Measurements from ENCODE around the gene POLR2E.

DNA sequence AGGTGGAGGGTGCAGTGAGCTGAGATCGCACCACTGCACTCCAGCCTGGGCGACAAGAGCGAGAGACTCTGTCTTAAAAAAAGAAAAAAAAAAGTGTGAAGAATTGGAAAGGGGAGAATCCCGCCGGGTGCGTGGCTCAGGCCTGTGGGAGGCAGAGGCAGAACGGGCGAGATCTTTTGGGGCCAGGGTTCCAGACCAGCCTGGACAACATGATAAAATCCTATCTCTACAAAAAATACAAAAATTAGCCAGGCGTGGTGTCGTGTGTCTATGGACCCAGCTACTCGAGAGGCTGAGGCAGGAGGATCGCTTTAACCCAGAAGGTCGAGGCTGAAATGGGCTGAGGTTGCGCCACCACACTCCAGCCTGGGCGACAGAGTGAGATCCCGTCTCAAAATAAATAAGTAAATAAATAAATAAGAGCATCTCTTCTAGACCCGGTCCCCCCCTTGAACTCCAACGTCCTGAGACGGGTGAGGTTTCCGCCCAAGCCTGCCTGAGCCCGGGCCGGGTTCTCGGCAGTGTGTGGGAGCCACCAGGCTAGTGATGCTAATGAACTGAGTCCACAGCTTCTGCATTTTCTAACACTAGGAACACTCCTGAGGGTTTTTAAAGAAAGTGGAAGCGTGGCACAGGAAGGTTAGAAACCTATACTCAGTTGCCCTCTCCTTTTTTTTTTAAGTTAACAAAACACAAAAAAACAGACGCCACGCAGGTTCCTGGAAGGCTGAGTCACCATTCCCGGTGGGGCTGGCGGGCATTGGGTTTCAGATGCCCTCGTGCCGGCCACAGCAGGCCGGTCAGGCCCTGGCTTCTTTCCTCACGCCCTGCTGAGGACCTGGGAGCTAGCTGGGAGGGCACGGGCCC is 30.7 kb upstream of the POLR2E start:
- TF ChIP-seq POLR2A (IDR thresholded peaks at IDR 0.05): no peak
- TF ChIP-seq, protein P1, sequence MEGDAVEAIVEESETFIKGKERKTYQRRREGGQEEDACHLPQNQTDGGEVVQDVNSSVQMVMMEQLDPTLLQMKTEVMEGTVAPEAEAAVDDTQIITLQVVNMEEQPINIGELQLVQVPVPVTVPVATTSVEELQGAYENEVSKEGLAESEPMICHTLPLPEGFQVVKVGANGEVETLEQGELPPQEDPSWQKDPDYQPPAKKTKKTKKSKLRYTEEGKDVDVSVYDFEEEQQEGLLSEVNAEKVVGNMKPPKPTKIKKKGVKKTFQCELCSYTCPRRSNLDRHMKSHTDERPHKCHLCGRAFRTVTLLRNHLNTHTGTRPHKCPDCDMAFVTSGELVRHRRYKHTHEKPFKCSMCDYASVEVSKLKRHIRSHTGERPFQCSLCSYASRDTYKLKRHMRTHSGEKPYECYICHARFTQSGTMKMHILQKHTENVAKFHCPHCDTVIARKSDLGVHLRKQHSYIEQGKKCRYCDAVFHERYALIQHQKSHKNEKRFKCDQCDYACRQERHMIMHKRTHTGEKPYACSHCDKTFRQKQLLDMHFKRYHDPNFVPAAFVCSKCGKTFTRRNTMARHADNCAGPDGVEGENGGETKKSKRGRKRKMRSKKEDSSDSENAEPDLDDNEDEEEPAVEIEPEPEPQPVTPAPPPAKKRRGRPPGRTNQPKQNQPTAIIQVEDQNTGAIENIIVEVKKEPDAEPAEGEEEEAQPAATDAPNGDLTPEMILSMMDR (IDR thresholded peaks at IDR 0.05): no peak
